HepG2 (cell line): ENCODE measurements around the gene EIF4EBP3. TPM values are rescaled to one million over a fixed set of nuclear protein-coding genes. Genes with fewer than 3 reads are reported as not detected.
A peak's percentile ranks its signal among the peaks of the same experiment; 100 is the strongest.

Source experiments
- ADNP ChIP-seq: sonication (generic); formaldehyde crosslinking; IDR thresholded peaks from 2 replicates; pipeline ENCODE4 v1.4.0; 2020; ENCODE audit warnings: missing genetic modification reagents
- CBX2 ChIP-seq, 2 experiments: fragments of 200-600 bp in 1 of 2; sonication (generic); formaldehyde crosslinking in 1 of 2; IDR thresholded peaks; 2 replicates each; pipeline versions ENCODE4 v1.7.0 to v1.8.1; 2018 to 2022; ENCODE audit warnings: low read depth in 2 of 2, low read length in 1 of 2, mild to moderate bottlenecking in 1 of 2, missing genetic modification reagents in 1 of 2
- CTCF ChIP-seq: sonication (generic); formaldehyde crosslinking; IDR thresholded peaks from 2 replicates; pipeline ENCODE4 v1.5.0; 2020; ENCODE audit warnings: mild to moderate bottlenecking, missing genetic modification reagents, moderate library complexity
- HOXA9 ChIP-seq: sonication (generic); formaldehyde crosslinking; IDR thresholded peaks from 2 replicates; pipeline ENCODE4 v1.8.1; 2022; ENCODE audit warnings: missing genetic modification reagents, mild to moderate bottlenecking, moderate library complexity, borderline replicate concordance
- KLF13 ChIP-seq: sonication (generic); formaldehyde crosslinking; IDR thresholded peaks from 2 replicates; pipeline ENCODE4 v1.4.0; 2020; ENCODE audit warnings: mild to moderate bottlenecking, missing genetic modification reagents
- MLX ChIP-seq: IDR thresholded peaks from 2 replicates; pipeline ENCODE4 v1.6.1; 2016
- MXD4 ChIP-seq: IDR thresholded peaks from 2 replicates; pipeline ENCODE4 v1.6.1; 2016; ENCODE audit warnings: mild to moderate bottlenecking, missing biosample characterization, missing genetic modification reagents
- MZF1 ChIP-seq: sonication (generic); formaldehyde crosslinking; IDR thresholded peaks from 2 replicates; pipeline ENCODE4 v1.8.1; 2023; ENCODE audit warnings: mild to moderate bottlenecking, missing genetic modification reagents, borderline replicate concordance
- NFYC ChIP-seq: IDR thresholded peaks from 2 replicates; pipeline ENCODE4 v1.6.1; 2016; ENCODE audit warnings: missing genetic modification reagents, missing compliant biosample characterization
- POLR2AphosphoS2 ChIP-seq: IDR thresholded peaks from 2 replicates; pipeline ENCODE4 v1.6.1; 2011; ENCODE audit warnings: low read depth, low read length, improper control_type of control experiment
- RAD21 ChIP-seq: fragments of 450-650 bp; formaldehyde crosslinking; IDR thresholded peaks from 2 replicates; pipeline ENCODE4 v1.5.0; 2020; ENCODE audit warnings: mild to moderate bottlenecking
- RBFOX2 ChIP-seq: fragments of 200-400 bp; formaldehyde crosslinking; IDR thresholded peaks from 2 replicates; pipeline ENCODE4 v1.6.1; 2017; ENCODE audit warnings: low read depth, mild to moderate bottlenecking, low read length
- RELA ChIP-seq: sonication (generic); formaldehyde crosslinking; IDR thresholded peaks from 2 replicates; pipeline ENCODE4 v1.4.0; 2020; ENCODE audit warnings: missing genetic modification reagents
- SALL1 ChIP-seq: sonication (generic); formaldehyde crosslinking; IDR thresholded peaks from 2 replicates; pipeline ENCODE4 v1.8.0; 2022; ENCODE audit warnings: mild to moderate bottlenecking, missing genetic modification reagents
- SAP130 ChIP-seq: IDR thresholded peaks from 2 replicates; pipeline ENCODE4 v1.6.1; 2016; ENCODE audit warnings: low read depth
- SIN3B ChIP-seq: fragments of 150-350 bp; IDR thresholded peaks from 2 replicates; pipeline ENCODE4 v1.6.1; 2014; ENCODE audit warnings: low read length
- STAG1 ChIP-seq: sonication (generic); formaldehyde crosslinking; IDR thresholded peaks from 2 replicates; pipeline ENCODE4 v1.4.0; 2020; ENCODE audit warnings: missing genetic modification reagents
- STAT5B ChIP-seq: sonication (generic); formaldehyde crosslinking; IDR thresholded peaks from 2 replicates; pipeline ENCODE4 v1.4.0; 2020; ENCODE audit warnings: missing genetic modification reagents
- THAP11 ChIP-seq: IDR thresholded peaks from 2 replicates; pipeline ENCODE4 v1.6.1; 2016; ENCODE audit warnings: missing biosample characterization, missing genetic modification reagents
- TP53 ChIP-seq: sonication (generic); formaldehyde crosslinking; conservative IDR thresholded peaks from 2 replicates; pipeline ENCODE4 v1.4.0; 2020; ENCODE audit warnings: missing genetic modification reagents
- TRIM22 ChIP-seq: fragments of 450-650 bp; IDR thresholded peaks from 2 replicates; pipeline ENCODE4 v1.6.1; 2017
- ZNF317 ChIP-seq: sonication (generic); formaldehyde crosslinking; IDR thresholded peaks from 2 replicates; pipeline ENCODE4 v1.5.0; 2020; ENCODE audit warnings: mild to moderate bottlenecking, missing genetic modification reagents
- ZNF460 ChIP-seq: sonication (generic); formaldehyde crosslinking; IDR thresholded peaks from 2 replicates; pipeline ENCODE4 v1.5.1; 2020; ENCODE audit warnings: missing genetic modification reagents, mild to moderate bottlenecking, borderline replicate concordance
- ZNF530 ChIP-seq: sonication (generic); formaldehyde crosslinking; IDR thresholded peaks from 2 replicates; pipeline ENCODE4 v1.5.0; 2020; ENCODE audit warnings: low read depth, mild to moderate bottlenecking, missing genetic modification reagents
- ZNF546 ChIP-seq: sonication (generic); formaldehyde crosslinking; conservative IDR thresholded peaks from 2 replicates; pipeline ENCODE4 v1.8.1; 2023; ENCODE audit warnings: mild to moderate bottlenecking, missing genetic modification reagents
- ZNF549 ChIP-seq: sonication (generic); formaldehyde crosslinking; IDR thresholded peaks from 2 replicates; pipeline ENCODE4 v1.5.0; 2020; ENCODE audit warnings: missing genetic modification reagents
- ZNF564 ChIP-seq: sonication (generic); formaldehyde crosslinking; IDR thresholded peaks from 2 replicates; pipeline ENCODE4 v1.8.1; 2023; ENCODE audit warnings: mild to moderate bottlenecking, missing genetic modification reagents
- ZNF7 ChIP-seq: IDR thresholded peaks from 2 replicates; pipeline ENCODE4 v1.6.1; 2016; ENCODE audit warnings: missing biosample characterization, missing genetic modification reagents
- polyA plus RNA-seq, 8 experiments: library from polyadenylated mRNA; depleted of rRNA in 3 of 8; stranded (reverse) in 7 of 8; unstranded in 1 of 8; fragments of >200 nt; fragmentation: Illumina TruSeq in 4 of 8; extraction: Trizol in 4 of 8; gene quantifications; 2 replicates each; pipeline versions ENCODE4 v1.2.1 to v1.2.3, GENCODE V29; 2011 to 2016; ENCODE audit warnings: low read depth in 4 of 8, missing spikeins in 1 of 8, mixed read lengths in 1 of 8; ENCODE audit not compliant: insufficient read depth in 1 of 8
- total RNA-seq, 5 experiments: library from RNA; depleted of rRNA; stranded (reverse); fragments of >200 nt; fragmentation: Illumina TruSeq; extraction: Trizol; gene quantifications; 2 replicates each; pipeline ENCODE4 v1.2.3, GENCODE V29; 2016; ENCODE audit warnings: low read depth in 1 of 5
- TF ChIP-seq, protein P1 (sequence below): sonication (generic); formaldehyde crosslinking; IDR thresholded peaks from 2 replicates; pipeline ENCODE4 v1.4.0; 2020; ENCODE audit warnings: mild to moderate bottlenecking, low read depth, missing genetic modification reagents

The EIF4EBP3 gene
- total and polyA plus RNA-seq, 2 of the 13 experiments (the other 11 are each of a cell fraction or from before 2014, with no cell fraction given), result 0.61 to 1.7 TPM

GRCh38 chr5:140546851-140547507, 483 bp upstream of the EIF4EBP3 start (continued):
- TF ChIP-seq, protein P1, sequence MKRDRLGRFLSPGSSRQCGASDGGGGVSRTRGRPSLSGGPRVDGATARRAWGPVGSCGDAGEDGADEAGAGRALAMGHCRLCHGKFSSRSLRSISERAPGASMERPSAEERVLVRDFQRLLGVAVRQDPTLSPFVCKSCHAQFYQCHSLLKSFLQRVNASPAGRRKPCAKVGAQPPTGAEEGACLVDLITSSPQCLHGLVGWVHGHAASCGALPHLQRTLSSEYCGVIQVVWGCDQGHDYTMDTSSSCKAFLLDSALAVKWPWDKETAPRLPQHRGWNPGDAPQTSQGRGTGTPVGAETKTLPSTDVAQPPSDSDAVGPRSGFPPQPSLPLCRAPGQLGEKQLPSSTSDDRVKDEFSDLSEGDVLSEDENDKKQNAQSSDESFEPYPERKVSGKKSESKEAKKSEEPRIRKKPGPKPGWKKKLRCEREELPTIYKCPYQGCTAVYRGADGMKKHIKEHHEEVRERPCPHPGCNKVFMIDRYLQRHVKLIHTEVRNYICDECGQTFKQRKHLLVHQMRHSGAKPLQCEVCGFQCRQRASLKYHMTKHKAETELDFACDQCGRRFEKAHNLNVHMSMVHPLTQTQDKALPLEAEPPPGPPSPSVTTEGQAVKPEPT (CRISPR knock-in tag), result no peak
- TF ChIP-seq RBFOX2, result no peak
- TF ChIP-seq STAT5B (CRISPR knock-in tag), result no peak
- TF ChIP-seq CTCF (CRISPR knock-in tag), result no peak
- no peak for TF ChIP-seq ADNP
- TF ChIP-seq MXD4 (CRISPR knock-in tag), result no peak
- no peak for TF ChIP-seq RAD21 (CRISPR knock-in tag)
- no peak for TF ChIP-seq HOXA9 (CRISPR knock-in tag)
- TF ChIP-seq ZNF546, result no peak
- TF ChIP-seq ZNF549 (CRISPR knock-in tag), result no peak
- TF ChIP-seq NFYC (CRISPR knock-in tag), result no peak
- TF ChIP-seq KLF13 (CRISPR knock-in tag), result no peak
- TF ChIP-seq SIN3B, result no peak
- TF ChIP-seq STAG1 (CRISPR knock-in tag), result no peak
- TF ChIP-seq ZNF7, result peak; percentile 76; the same call in 1 of the 2 replicates
- no peak for TF ChIP-seq ZNF530 (CRISPR knock-in tag)
- TF ChIP-seq RELA (CRISPR knock-in tag), result no peak
- TF ChIP-seq ZNF460 (CRISPR knock-in tag), result no peak; the same call in 1 of the 2 replicates
- TF ChIP-seq CBX2 (IDR thresholded peaks at IDR 0.05; ENCODE audit: low read depth, low read length), result no peak
- TF ChIP-seq CBX2 (CRISPR knock-in tag; IDR thresholded peaks at IDR 0.05; ENCODE audit: low read depth), result no peak
- no peak for TF ChIP-seq THAP11 (CRISPR knock-in tag)
- TF ChIP-seq SAP130 (CRISPR knock-in tag), result no peak; the same call in 1 of the 2 replicates
- TF ChIP-seq ZNF317 (CRISPR knock-in tag), result no peak
- TF ChIP-seq POLR2AphosphoS2, result no peak
- no peak for TF ChIP-seq MLX (CRISPR knock-in tag)
- no peak for TF ChIP-seq MZF1
- no peak for TF ChIP-seq TP53 (CRISPR knock-in tag)
- TF ChIP-seq ZNF564, result no peak
- no peak for TF ChIP-seq SALL1 (CRISPR knock-in tag)
- no peak for TF ChIP-seq TRIM22
